ENCODE data around the gene FAM151A. TPM values are rescaled to one million over a fixed set of nuclear protein-coding genes. Genes with fewer than 3 reads are reported as not detected.

Gene FAM151A
- total and polyA plus RNA-seq, 2 experiments from 2014 or later, result 0.10 TPM; not detected in 1

- Histone ChIP-seq H3K36me3 (ENCODE audit: insufficient read depth) (no peaks in the 10 kb centered on the region), H2AFZ (no peak within 1 kb of the TSS), H3K4me1 (ENCODE audit: insufficient read depth) (no peaks in the 10 kb centered on the region), H3K79me2 (replicated peaks; ENCODE audit: insufficient read depth) (no peaks in the 10 kb centered on the region), H3K4me3 (no peak within 1 kb of the TSS), H3K27ac (ENCODE audit: low read depth) (no peak within 1 kb of the TSS), H3F3A (replicated peaks; ENCODE audit: low read depth) (no peaks in the 10 kb centered on the region), H3K4me2 (no peak within 1 kb of the TSS), H3K27me3 (ENCODE audit: insufficient read depth) (no peaks in the 10 kb centered on the region), H3K9me2 (ENCODE audit: insufficient read depth) (no peaks in the 10 kb centered on the region), H4K20me1 (replicated peaks; ENCODE audit: insufficient read depth) (no peaks in the 10 kb centered on the region)
- H3K27me3 Mint-ChIP-seq (ENCODE audit: insufficient read depth, low read depth, poor library complexity), result peaks cover 8% of the 10 kb centered on the region
- no peak within 1 kb of the TSS for H3K4me3 Mint-ChIP-seq
- peaks cover 26% of the 10 kb centered on the region for H3K9me3 Mint-ChIP-seq
- ATAC-seq (no peak), DNase-seq (ENCODE audit: low spot score) (no peak)
- no peak within 1 kb of the TSS for H3K27ac Mint-ChIP-seq
- TF ChIP-seq EZH2 (IDR thresholded peaks at IDR 0.05; ENCODE audit: low read depth, unreplicated experiment) (no peak), JUNB (IDR thresholded peaks at IDR 0.05; ENCODE audit: unreplicated experiment) (no peak), EZH2phosphoT487 (IDR thresholded peaks at IDR 0.05; ENCODE audit: unreplicated experiment) (no peak), CTCF (conservative IDR thresholded peaks at IDR 0.05; ENCODE audit: low read depth in 2 of 2) (no peak), ZNF331 (CRISPR knock-in tag; IDR thresholded peaks at IDR 0.05; ENCODE audit: low read depth) (no peak), NANOG (IDR thresholded peaks at IDR 0.05; ENCODE audit: borderline replicate concordance) (no peak), ZNF114 (CRISPR knock-in tag; IDR thresholded peaks at IDR 0.05) (no peak), STAT1 (IDR thresholded peaks at IDR 0.05; ENCODE audit: unreplicated experiment) (no peak), CREB1 (CRISPR knock-in tag; IDR thresholded peaks at IDR 0.05; ENCODE audit: low read depth) (no peak), ETS1 (IDR thresholded peaks at IDR 0.05) (no peak), POLR2AphosphoS5 (IDR thresholded peaks at IDR 0.05; ENCODE audit: low read depth) (no peak)
- TF ChIP-seq, protein P1, sequence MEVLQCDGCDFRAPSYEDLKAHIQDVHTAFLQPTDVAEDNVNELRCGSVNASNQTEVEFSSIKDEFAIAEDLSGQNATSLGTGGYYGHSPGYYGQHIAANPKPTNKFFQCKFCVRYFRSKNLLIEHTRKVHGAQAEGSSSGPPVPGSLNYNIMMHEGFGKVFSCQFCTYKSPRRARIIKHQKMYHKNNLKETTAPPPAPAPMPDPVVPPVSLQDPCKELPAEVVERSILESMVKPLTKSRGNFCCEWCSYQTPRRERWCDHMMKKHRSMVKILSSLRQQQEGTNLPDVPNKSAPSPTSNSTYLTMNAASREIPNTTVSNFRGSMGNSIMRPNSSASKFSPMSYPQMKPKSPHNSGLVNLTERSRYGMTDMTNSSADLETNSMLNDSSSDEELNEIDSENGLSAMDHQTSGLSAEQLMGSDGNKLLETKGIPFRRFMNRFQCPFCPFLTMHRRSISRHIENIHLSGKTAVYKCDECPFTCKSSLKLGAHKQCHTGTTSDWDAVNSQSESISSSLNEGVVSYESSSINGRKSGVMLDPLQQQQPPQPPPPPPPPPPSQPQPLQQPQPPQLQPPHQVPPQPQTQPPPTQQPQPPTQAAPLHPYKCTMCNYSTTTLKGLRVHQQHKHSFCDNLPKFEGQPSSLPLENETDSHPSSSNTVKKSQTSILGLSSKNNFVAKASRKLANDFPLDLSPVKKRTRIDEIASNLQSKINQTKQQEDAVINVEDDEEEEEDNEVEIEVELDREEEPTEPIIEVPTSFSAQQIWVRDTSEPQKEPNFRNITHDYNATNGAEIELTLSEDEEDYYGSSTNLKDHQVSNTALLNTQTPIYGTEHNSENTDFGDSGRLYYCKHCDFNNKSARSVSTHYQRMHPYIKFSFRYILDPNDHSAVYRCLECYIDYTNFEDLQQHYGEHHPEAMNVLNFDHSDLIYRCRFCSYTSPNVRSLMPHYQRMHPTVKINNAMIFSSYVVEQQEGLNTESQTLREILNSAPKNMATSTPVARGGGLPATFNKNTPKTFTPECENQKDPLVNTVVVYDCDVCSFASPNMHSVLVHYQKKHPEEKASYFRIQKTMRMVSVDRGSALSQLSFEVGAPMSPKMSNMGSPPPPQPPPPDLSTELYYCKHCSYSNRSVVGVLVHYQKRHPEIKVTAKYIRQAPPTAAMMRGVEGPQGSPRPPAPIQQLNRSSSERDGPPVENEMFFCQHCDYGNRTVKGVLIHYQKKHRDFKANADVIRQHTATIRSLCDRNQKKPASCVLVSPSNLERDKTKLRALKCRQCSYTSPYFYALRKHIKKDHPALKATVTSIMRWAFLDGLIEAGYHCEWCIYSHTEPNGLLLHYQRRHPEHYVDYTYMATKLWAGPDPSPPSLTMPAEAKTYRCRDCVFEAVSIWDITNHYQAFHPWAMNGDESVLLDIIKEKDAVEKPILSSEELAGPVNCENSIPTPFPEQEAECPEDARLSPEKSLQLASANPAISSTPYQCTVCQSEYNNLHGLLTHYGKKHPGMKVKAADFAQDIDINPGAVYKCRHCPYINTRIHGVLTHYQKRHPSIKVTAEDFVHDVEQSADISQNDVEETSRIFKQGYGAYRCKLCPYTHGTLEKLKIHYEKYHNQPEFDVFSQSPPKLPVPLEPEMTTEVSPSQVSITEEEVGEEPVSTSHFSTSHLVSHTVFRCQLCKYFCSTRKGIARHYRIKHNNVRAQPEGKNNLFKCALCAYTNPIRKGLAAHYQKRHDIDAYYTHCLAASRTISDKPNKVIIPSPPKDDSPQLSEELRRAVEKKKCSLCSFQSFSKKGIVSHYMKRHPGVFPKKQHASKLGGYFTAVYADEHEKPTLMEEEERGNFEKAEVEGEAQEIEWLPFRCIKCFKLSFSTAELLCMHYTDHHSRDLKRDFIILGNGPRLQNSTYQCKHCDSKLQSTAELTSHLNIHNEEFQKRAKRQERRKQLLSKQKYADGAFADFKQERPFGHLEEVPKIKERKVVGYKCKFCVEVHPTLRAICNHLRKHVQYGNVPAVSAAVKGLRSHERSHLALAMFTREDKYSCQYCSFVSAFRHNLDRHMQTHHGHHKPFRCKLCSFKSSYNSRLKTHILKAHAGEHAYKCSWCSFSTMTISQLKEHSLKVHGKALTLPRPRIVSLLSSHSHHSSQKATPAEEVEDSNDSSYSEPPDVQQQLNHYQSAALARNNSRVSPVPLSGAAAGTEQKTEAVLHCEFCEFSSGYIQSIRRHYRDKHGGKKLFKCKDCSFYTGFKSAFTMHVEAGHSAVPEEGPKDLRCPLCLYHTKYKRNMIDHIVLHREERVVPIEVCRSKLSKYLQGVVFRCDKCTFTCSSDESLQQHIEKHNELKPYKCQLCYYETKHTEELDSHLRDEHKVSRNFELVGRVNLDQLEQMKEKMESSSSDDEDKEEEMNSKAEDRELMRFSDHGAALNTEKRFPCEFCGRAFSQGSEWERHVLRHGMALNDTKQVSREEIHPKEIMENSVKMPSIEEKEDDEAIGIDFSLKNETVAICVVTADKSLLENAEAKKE (CRISPR knock-in tag; IDR thresholded peaks at IDR 0.05), result no peak
- TF ChIP-seq, protein P2, sequence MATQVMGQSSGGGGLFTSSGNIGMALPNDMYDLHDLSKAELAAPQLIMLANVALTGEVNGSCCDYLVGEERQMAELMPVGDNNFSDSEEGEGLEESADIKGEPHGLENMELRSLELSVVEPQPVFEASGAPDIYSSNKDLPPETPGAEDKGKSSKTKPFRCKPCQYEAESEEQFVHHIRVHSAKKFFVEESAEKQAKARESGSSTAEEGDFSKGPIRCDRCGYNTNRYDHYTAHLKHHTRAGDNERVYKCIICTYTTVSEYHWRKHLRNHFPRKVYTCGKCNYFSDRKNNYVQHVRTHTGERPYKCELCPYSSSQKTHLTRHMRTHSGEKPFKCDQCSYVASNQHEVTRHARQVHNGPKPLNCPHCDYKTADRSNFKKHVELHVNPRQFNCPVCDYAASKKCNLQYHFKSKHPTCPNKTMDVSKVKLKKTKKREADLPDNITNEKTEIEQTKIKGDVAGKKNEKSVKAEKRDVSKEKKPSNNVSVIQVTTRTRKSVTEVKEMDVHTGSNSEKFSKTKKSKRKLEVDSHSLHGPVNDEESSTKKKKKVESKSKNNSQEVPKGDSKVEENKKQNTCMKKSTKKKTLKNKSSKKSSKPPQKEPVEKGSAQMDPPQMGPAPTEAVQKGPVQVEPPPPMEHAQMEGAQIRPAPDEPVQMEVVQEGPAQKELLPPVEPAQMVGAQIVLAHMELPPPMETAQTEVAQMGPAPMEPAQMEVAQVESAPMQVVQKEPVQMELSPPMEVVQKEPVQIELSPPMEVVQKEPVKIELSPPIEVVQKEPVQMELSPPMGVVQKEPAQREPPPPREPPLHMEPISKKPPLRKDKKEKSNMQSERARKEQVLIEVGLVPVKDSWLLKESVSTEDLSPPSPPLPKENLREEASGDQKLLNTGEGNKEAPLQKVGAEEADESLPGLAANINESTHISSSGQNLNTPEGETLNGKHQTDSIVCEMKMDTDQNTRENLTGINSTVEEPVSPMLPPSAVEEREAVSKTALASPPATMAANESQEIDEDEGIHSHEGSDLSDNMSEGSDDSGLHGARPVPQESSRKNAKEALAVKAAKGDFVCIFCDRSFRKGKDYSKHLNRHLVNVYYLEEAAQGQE (IDR thresholded peaks at IDR 0.05; ENCODE audit: unreplicated experiment), result no peak
- peaks cover 7% of the 10 kb centered on the region; the same call in 1 of the 3 replicates for H3K36me3 Mint-ChIP-seq (ENCODE audit: low read depth)
- H3K4me1 Mint-ChIP-seq, result no peaks in the 10 kb centered on the region
Observed at GRCh38 chr1:54640863-54641836, 17.8 kb upstream of the FAM151A start, which contains the start of gene MROH7. Gene MROH7, plus strand, starts transcription at chr1:54641786. Its CDS starts 11,141 bp downstream, at chr1:54652927.

All from GM23338 (cell line).